Breast epithelium (tissue), 4 donors: ENCODE measurements around the gene SDK2. TPM values are rescaled to one million over a fixed set of nuclear protein-coding genes. Genes with fewer than 3 reads are reported as not detected.

Source experiments
- DNase-seq, 2 donors: peaks; one replicate each; pipeline ENCODE4 v3.0.0-alpha.2; 2019; ENCODE audit warnings: low spot score in 2 of 2
- H3K27ac ChIP-seq, 2 donors: fragments of 200-600 bp; sonication (generic) in 1 of 2; one replicate each; pipeline ENCODE4 v1.5.1; 2016 to 2019; ENCODE audit warnings: mild to moderate bottlenecking in 1 of 2
- H3K27me3 ChIP-seq, 2 donors: fragments of 200-600 bp; sonication (generic) in 1 of 2; one replicate each; pipeline versions ENCODE4 v1.5.1 to v1.6.0; 2017 to 2019; ENCODE audit warnings: control low read depth in 1 of 2, mild to moderate bottlenecking in 1 of 2
- H3K36me3 ChIP-seq: fragments of 200-600 bp; one replicate; pipeline ENCODE4 v1.5.1; 2019
- H3K4me1 ChIP-seq, 2 donors: fragments of 200-600 bp; sonication (generic); one replicate each; pipeline ENCODE4 v1.5.1; 2016 to 2019; ENCODE audit warnings: control low read depth in 1 of 2
- H3K4me3 ChIP-seq, 3 donors: fragments of 200-600 bp; sonication (generic); 1 replicate in 2 of 3; 2 replicates in 1 of 3; pipeline ENCODE4 v1.5.1; 2016 to 2019; ENCODE audit warnings: mild to moderate bottlenecking in 3 of 3, moderate library complexity in 2 of 3
- H3K9me3 ChIP-seq, 2 donors: fragments of 200-600 bp; sonication (generic) in 1 of 2; one replicate each; pipeline ENCODE4 v1.5.1; 2016 to 2019; ENCODE audit warnings: control low read depth in 1 of 2
- CTCF ChIP-seq, 3 donors: fragments of 450-650 bp; IDR thresholded peaks; one replicate each; pipeline ENCODE4 v1.5.1; 2016 to 2017; ENCODE audit warnings: antibody characterized with exemption in 3 of 3, mild to moderate bottlenecking in 3 of 3, moderate library complexity in 3 of 3
- POLR2A ChIP-seq: fragments of 450-650 bp; IDR thresholded peaks from one replicate; pipeline ENCODE4 v1.6.1; 2016; ENCODE audit warnings: antibody characterized with exemption, mild to moderate bottlenecking, moderate library complexity
- POLR2AphosphoS5 ChIP-seq, 3 donors: sonication (generic); formaldehyde crosslinking; IDR thresholded peaks; one replicate each; pipeline ENCODE4 v1.6.1; 2017; ENCODE audit warnings: antibody characterized with exemption in 3 of 3
- intact Hi-C: fragments of 100-400 bp; cut with DNase I; formaldehyde crosslinking; loops from one replicate; pipeline ENCODE4 v1.15.1; 2023; ENCODE audit warnings: low total_unique reads
- total RNA-seq, 3 donors: library from RNA; depleted of rRNA; stranded (reverse); fragments of >200 nt; gene quantifications; one replicate each; pipeline ENCODE4 v1.1.0, GENCODE V29; 2016

SDK2 gene
- total RNA-seq, 3 donors from 2014 or later: 0.16 to 2.9 (median 2.6) TPM

GRCh38 chr17:73653810-73654209 lies 9.6 kb upstream of the SDK2 start:
- no peak overlapping the region for H3K27ac ChIP-seq
- no peak overlapping the region for H3K4me3 ChIP-seq
- no peaks in the 10 kb centered on the region for H3K36me3 ChIP-seq
- intact Hi-C loops: no loop called here
- H3K27me3 ChIP-seq: peaks cover 0 to 11% of the 10 kb centered on the region in 2 donors
- no peak for DNase-seq
- TF ChIP-seq POLR2AphosphoS5 (IDR thresholded peaks at IDR 0.05): no peak
- TF ChIP-seq CTCF (IDR thresholded peaks at IDR 0.05): no peak
- no peak for TF ChIP-seq POLR2A
- H3K9me3 ChIP-seq: peaks cover 0 to 12% of the 10 kb centered on the region in 2 donors
- no peaks in the 10 kb centered on the region for H3K4me1 ChIP-seq

- TF ChIP-seq POLR2AphosphoS5 (IDR thresholded peaks at IDR 0.05) (no peak), CTCF (IDR thresholded peaks at IDR 0.05) (no peak), POLR2A (no peak)
- DNase-seq: no peak
- intact Hi-C loops: no loop called here
- H3K27ac ChIP-seq: no peak overlapping the region
- H3K9me3 ChIP-seq: peaks cover 0 to 12% of the 10 kb centered on the region in 2 donors
- H3K27me3 ChIP-seq: peaks cover 0 to 11% of the 10 kb centered on the region in 2 donors
- no peaks in the 10 kb centered on the region for H3K4me1 ChIP-seq
- no peak overlapping the region for H3K4me3 ChIP-seq
- H3K36me3 ChIP-seq: no peaks in the 10 kb centered on the region
Measured at GRCh38 chr17:73652886-73653480, 8.7 kb upstream of the SDK2 start.

- no peak overlapping the region for H3K27ac ChIP-seq
- H3K4me1 ChIP-seq: no peaks in the 10 kb centered on the region
- peaks cover 0 to 14% of the 10 kb centered on the region in 2 donors for H3K27me3 ChIP-seq
- no peak overlapping the region for H3K4me3 ChIP-seq
- H3K36me3 ChIP-seq: no peaks in the 10 kb centered on the region
- peaks cover 0 to 12% of the 10 kb centered on the region in 2 donors for H3K9me3 ChIP-seq
- TF ChIP-seq POLR2A: no peak
- intact Hi-C loops: no loop called here
- no peak for DNase-seq
Measured at GRCh38 chr17:73650617-73651200, 6.5 kb upstream of the SDK2 start.

- H3K9me3 ChIP-seq: peaks cover 0 to 12% of the 10 kb centered on the region in 2 donors
- TF ChIP-seq POLR2AphosphoS5 (IDR thresholded peaks at IDR 0.05) (no peak), POLR2A (no peak), CTCF (IDR thresholded peaks at IDR 0.05) (no peak)
- intact Hi-C loops: no loop called here
- no peaks in the 10 kb centered on the region for H3K36me3 ChIP-seq
- H3K4me3 ChIP-seq: no peak overlapping the region
- H3K27me3 ChIP-seq: peaks cover 0 to 14% of the 10 kb centered on the region in 2 donors
- H3K4me1 ChIP-seq: no peaks in the 10 kb centered on the region
- H3K27ac ChIP-seq: no peak overlapping the region
- DNase-seq: no peak
Measured at GRCh38 chr17:73650140-73650539, 5.9 kb upstream of the SDK2 start.

- no peaks in the 10 kb centered on the region for H3K36me3 ChIP-seq
- DNase-seq: no peak
- H3K4me3 ChIP-seq: no peak overlapping the region
- H3K27me3 ChIP-seq: peaks cover 0 to 18% of the 10 kb centered on the region in 2 donors
- intact Hi-C loops: no loop called here
- H3K27ac ChIP-seq: no peak overlapping the region
- H3K4me1 ChIP-seq: peaks cover 0 to 3% of the 10 kb centered on the region in 2 donors
- TF ChIP-seq CTCF (IDR thresholded peaks at IDR 0.05): no peak
- no peak for TF ChIP-seq POLR2AphosphoS5 (IDR thresholded peaks at IDR 0.05)
- no peak for TF ChIP-seq POLR2A
- H3K9me3 ChIP-seq: peaks cover 0 to 4% of the 10 kb centered on the region in 2 donors
Measured at GRCh38 chr17:73648974-73649373, 4.7 kb upstream of the SDK2 start.
